ENCODE measurements around the gene CNNM4.

CNNM4 gene

DNA sequence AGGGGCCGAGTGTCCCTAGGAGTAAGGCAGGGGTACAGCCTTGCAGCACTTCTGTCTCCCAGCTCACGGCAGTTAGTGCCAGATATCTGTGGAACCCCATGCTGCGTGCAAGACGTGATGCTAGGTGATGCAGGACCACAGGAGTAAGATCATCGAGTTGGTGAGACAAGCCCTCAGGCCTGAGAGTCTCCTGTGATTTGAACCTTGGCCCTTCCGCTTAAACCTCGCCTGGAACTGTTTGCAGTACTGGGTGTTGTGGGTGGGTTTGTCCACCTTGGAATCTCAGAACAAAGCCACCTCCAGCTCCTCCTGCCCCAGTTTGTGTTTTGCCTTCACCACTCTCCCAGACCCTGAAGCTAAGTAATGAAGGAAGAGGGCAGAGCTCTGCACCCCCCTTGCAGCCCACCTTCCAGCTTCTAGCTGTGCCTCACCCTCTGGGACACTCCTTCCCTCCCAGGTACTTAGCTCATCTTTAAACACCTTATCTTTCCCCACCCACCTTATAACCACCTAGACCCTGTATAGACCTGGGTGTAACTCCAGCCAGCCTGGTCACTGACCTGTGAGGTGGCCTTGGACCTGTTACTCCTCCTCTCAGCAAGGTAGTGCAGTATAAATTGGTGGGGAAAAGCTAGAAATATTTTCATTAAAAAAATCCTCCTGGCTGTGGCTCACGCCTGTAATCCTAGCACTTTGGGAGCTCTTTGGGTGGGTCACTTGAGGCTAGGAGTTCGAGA lies 6.6 kb downstream of the CNNM4 start:
- no peak for DNase-seq (ENCODE audit: extremely low read depth, insufficient read length)
- no peaks in the 10 kb centered on the region for H3K27me3 ChIP-seq (replicated peaks; ENCODE audit: control insufficient read depth, insufficient read depth, low read length)
- no peak overlapping the region for H3K4me3 ChIP-seq (replicated peaks; ENCODE audit: low read depth, low read length)
- H3K36me3 ChIP-seq (ENCODE audit: control insufficient read depth, insufficient read depth, low read length) = no peaks in the 10 kb centered on the region; the same call in 1 of the 2 replicates
- no peak for TF ChIP-seq CTCF (IDR thresholded peaks at IDR 0.05; ENCODE audit: insufficient read depth, low read length, poor library complexity, severe bottlenecking)

DNA sequence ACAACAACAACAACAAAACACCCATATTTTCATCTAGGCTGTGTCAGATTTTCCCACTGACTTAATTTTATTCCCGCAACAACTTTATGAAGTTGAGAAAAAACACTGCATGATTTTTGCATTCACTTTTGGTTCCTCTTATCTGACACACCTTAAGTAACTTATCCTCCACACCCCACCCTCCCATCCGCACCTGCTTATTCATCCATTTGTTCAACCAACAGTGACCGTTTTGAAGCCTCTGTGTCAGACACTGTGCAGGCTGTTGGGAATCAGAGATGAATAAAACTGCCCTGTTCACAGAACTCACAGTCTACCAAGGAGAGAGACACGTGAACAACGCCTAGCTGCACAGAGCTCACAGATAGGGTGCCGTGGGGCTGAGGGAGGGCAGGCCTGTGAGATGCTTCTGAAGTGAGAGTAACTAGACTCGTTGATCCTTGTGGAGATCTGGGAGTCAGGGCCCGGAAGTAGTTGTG lies 7.4 kb downstream of the CNNM4 start:
- H3K27me3 ChIP-seq (replicated peaks; ENCODE audit: control insufficient read depth, insufficient read depth, low read length) = no peaks in the 10 kb centered on the region
- H3K4me3 ChIP-seq (replicated peaks; ENCODE audit: low read depth, low read length) = peak overlapping the region; percentile 13; the same call in 1 of the 2 replicates
- no peak for TF ChIP-seq CTCF (IDR thresholded peaks at IDR 0.05; ENCODE audit: insufficient read depth, low read length, poor library complexity, severe bottlenecking)
- no peak for DNase-seq (ENCODE audit: extremely low read depth, insufficient read length)
- H3K36me3 ChIP-seq (ENCODE audit: control insufficient read depth, insufficient read depth, low read length) = no peaks in the 10 kb centered on the region; the same call in 1 of the 2 replicates

DNA sequence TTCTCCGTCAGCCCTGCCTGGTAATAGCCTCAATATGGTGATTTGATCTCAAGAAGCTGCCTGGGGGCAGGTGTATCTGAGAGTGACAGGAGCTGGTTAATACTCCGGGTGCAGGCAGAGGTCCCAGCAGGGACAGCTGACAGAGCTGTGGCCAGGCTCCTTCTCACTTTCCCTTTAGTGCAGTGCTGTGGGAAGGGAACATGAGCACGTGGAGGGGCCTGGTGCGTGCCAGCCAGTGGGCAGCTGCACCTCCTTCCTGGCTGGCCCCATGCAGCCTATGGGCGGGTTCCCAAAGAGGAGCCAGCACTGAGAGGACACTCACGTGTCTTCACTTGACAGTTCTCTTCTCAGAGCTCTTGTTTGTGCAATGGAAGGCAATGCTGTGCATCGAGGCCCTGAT lies 9.1 kb downstream of the CNNM4 start:
- DNase-seq (ENCODE audit: extremely low read depth, insufficient read length) = no peak
- no peak for TF ChIP-seq CTCF (IDR thresholded peaks at IDR 0.05; ENCODE audit: insufficient read depth, low read length, poor library complexity, severe bottlenecking)
- H3K36me3 ChIP-seq (ENCODE audit: control insufficient read depth, insufficient read depth, low read length) = no peaks in the 10 kb centered on the region; the same call in 1 of the 2 replicates
- no peak overlapping the region for H3K4me3 ChIP-seq (replicated peaks; ENCODE audit: low read depth, low read length)
- no peaks in the 10 kb centered on the region for H3K27me3 ChIP-seq (replicated peaks; ENCODE audit: control insufficient read depth, insufficient read depth, low read length)

DNA sequence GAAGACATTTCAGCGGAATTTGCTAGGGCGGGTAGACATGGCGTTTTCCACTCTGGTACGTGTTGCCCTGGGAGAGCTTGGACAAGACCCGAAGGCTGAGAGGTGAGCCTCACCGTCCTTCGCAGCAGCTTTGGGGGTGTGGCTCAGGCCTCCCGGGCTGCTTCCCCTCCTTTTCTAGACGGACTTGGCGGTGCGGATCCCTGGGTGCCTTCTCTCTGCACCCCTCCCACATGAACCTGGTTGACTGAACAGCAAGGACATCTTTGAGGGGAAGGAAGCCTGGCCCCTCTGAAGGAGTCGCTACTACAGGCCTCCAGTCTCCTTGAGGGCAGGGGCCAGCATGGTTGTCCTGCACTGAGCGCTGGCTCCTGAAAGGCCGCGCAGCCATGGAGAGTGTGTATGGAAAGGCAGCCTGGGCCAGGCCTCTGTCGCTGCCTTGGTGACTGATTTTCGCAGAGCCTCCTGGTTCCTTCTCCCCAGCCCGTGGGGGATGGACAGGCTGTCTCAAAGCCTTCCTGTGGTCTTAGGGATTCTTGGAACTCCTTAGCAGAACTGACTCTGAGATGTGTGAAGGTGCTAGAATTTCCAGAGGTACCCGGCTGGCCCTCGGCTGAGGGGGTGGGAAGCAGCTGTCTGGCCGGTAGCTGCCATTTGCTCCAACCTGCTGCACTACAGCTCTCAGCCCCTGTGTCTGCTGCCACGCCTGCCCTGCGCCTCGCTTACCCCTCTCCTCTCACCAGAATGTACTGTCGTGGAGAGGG lies 9.9 kb downstream of the CNNM4 start:
- DNase-seq (ENCODE audit: extremely low read depth, insufficient read length) = no peak
- no peaks in the 10 kb centered on the region; the same call in 1 of the 2 replicates for H3K36me3 ChIP-seq (ENCODE audit: control insufficient read depth, insufficient read depth, low read length)
- TF ChIP-seq CTCF (IDR thresholded peaks at IDR 0.05; ENCODE audit: insufficient read depth, low read length, poor library complexity, severe bottlenecking) = no peak
- H3K4me3 ChIP-seq (replicated peaks; ENCODE audit: low read depth, low read length) = no peak overlapping the region
- no peaks in the 10 kb centered on the region for H3K27me3 ChIP-seq (replicated peaks; ENCODE audit: control insufficient read depth, insufficient read depth, low read length)

- no peaks in the 10 kb centered on the region for H3K27me3 ChIP-seq (replicated peaks; ENCODE audit: control insufficient read depth, insufficient read depth, low read length)
- no peak for DNase-seq (ENCODE audit: extremely low read depth, insufficient read length)
- TF ChIP-seq CTCF (IDR thresholded peaks at IDR 0.05; ENCODE audit: insufficient read depth, low read length, poor library complexity, severe bottlenecking) = no peak
- no peak overlapping the region for H3K4me3 ChIP-seq (replicated peaks; ENCODE audit: low read depth, low read length)
- no peaks in the 10 kb centered on the region; the same call in 1 of the 2 replicates for H3K36me3 ChIP-seq (ENCODE audit: control insufficient read depth, insufficient read depth, low read length)
Observed at GRCh38 chr2:96771796-96772618, 11.3 kb downstream of the CNNM4 start.

Measured in GM06990 (cell line).